Suprapubic skin (tissue), 4 donors: ENCODE results near the gene ONECUT2. TPM values are rescaled to one million over a fixed set of nuclear protein-coding genes. Genes with fewer than 3 reads are reported as not detected.
"Not testable (repeated sequence)": the region's sequence is repeated elsewhere in the genome, so short reads cannot be mapped to it uniquely, and the experiment has no call there.

Experiments
- DNase-seq, 2 donors: peaks; one replicate each; pipeline ENCODE4 v3.0.0-alpha.2; 2019; ENCODE audit warnings: low spot score in 2 of 2
- H3K27ac ChIP-seq: fragments of 200-600 bp; sonication (generic); one replicate; pipeline ENCODE4 v1.5.1; 2019
- H3K27me3 ChIP-seq: fragments of 200-600 bp; sonication (generic); one replicate; pipeline ENCODE4 v1.5.1; 2019
- H3K36me3 ChIP-seq: fragments of 200-600 bp; sonication (generic); one replicate; pipeline ENCODE4 v1.5.1; 2019
- H3K4me1 ChIP-seq: fragments of 200-600 bp; sonication (generic); one replicate; pipeline ENCODE4 v1.5.1; 2019
- H3K4me3 ChIP-seq: fragments of 200-600 bp; sonication (generic); one replicate; pipeline ENCODE4 v1.5.1; 2019; ENCODE audit warnings: mild to moderate bottlenecking
- H3K9me3 ChIP-seq: fragments of 200-600 bp; sonication (generic); one replicate; pipeline ENCODE4 v1.5.1; 2019
- CTCF ChIP-seq, 2 donors: fragments of 200-600 bp in 1 of 2; fragments of 450-650 bp in 1 of 2; sonication (generic) in 1 of 2; IDR thresholded peaks; one replicate each; pipeline ENCODE4 v1.5.1; 2016 to 2019; ENCODE audit warnings: antibody characterized with exemption in 2 of 2, mild to moderate bottlenecking in 1 of 2, moderate library complexity in 1 of 2
- EP300 ChIP-seq: sonication (generic); formaldehyde crosslinking; IDR thresholded peaks from one replicate; pipeline ENCODE4 v1.6.1; 2017; ENCODE audit warnings: antibody characterized with exemption
- POLR2A ChIP-seq, 2 donors: fragments of 450-650 bp; IDR thresholded peaks; one replicate each; pipeline ENCODE4 v1.6.1; 2017; ENCODE audit warnings: antibody characterized with exemption in 2 of 2, mild to moderate bottlenecking in 2 of 2, moderate library complexity in 2 of 2
- POLR2AphosphoS5 ChIP-seq, 3 donors: sonication (generic); formaldehyde crosslinking; IDR thresholded peaks; one replicate each; pipeline ENCODE4 v1.6.1; 2017; ENCODE audit warnings: antibody characterized with exemption in 3 of 3
- WGBS: methylation state at CpG from one replicate; pipeline ENCODE4 v1.1.5; 2018; 5-methylcytosine and 5-hydroxymethylcytosine counted together
- total RNA-seq, 4 donors: library from RNA; depleted of rRNA; stranded (reverse); fragments of >200 nt; gene quantifications; one replicate each; pipeline ENCODE4 v1.1.0, GENCODE V29; 2016

ONECUT2 gene
- total RNA-seq, 4 donors from 2014 or later, result 0.03 to 0.08 TPM; not detected in 2

GRCh38 chr18:57502624-57503023, 67.5 kb downstream of the ONECUT2 start:
- WGBS, result 70% methylated on average over 9 of the region's 9 CpGs
- Histone ChIP-seq H3K27me3 (no peaks in the 10 kb centered on the region), H3K4me3 (no peak overlapping the region)

GRCh38 chr18:57505231-57505630, 70.1 kb downstream of the ONECUT2 start:
- TF ChIP-seq POLR2A (IDR thresholded peaks at IDR 0.05), result no peak
- no peak for TF ChIP-seq POLR2AphosphoS5 (IDR thresholded peaks at IDR 0.05)
- no peak for TF ChIP-seq CTCF (IDR thresholded peaks at IDR 0.05)
- TF ChIP-seq EP300, result no peak
- Histone ChIP-seq H3K4me1 (no peaks in the 10 kb centered on the region), H3K27me3 (peaks cover 5% of the 10 kb centered on the region), H3K36me3 (no peaks in the 10 kb centered on the region), H3K27ac (no peak overlapping the region), H3K9me3 (no peaks in the 10 kb centered on the region), H3K4me3 (no peak overlapping the region)
- no peak for DNase-seq
- 64% methylated on average over 1 of the region's 1 CpG for WGBS

More at GRCh38 chr18:57502624-57503023, 67.5 kb downstream of the ONECUT2 start:
- Histone ChIP-seq H3K4me1 (no peaks in the 10 kb centered on the region), H3K27ac (no peak overlapping the region), H3K9me3 (no peaks in the 10 kb centered on the region), H3K36me3 (no peaks in the 10 kb centered on the region)
- TF ChIP-seq POLR2A (IDR thresholded peaks at IDR 0.05) (no peak), CTCF (IDR thresholded peaks at IDR 0.05) (no peak)
- DNase-seq, result no peak

- 68% methylated on average over 6 of the region's 6 CpGs for WGBS
- Histone ChIP-seq H3K4me1 (no peaks in the 10 kb centered on the region), H3K9me3 (no peaks in the 10 kb centered on the region), H3K4me3 (no peak overlapping the region), H3K36me3 (no peaks in the 10 kb centered on the region), H3K27me3 (no peaks in the 10 kb centered on the region), H3K27ac (no peak overlapping the region)
- TF ChIP-seq CTCF (IDR thresholded peaks at IDR 0.05) (no peak), POLR2A (IDR thresholded peaks at IDR 0.05) (no peak), POLR2AphosphoS5 (IDR thresholded peaks at IDR 0.05) (no peak), EP300 (no peak)
- DNase-seq, result no peak
These were observed 80.9 kb downstream of the ONECUT2 start for GRCh38 chr18:57516056-57516455.

- Histone ChIP-seq H3K36me3 (no peaks in the 10 kb centered on the region), H3K27me3 (no peaks in the 10 kb centered on the region), H3K9me3 (no peaks in the 10 kb centered on the region), H3K4me3 (no peak overlapping the region), H3K27ac (no peak overlapping the region), H3K4me1 (no peaks in the 10 kb centered on the region)
- TF ChIP-seq POLR2A (IDR thresholded peaks at IDR 0.05) (no peak), CTCF (IDR thresholded peaks at IDR 0.05) (no peak), POLR2AphosphoS5 (IDR thresholded peaks at IDR 0.05) (no peak), EP300 (no peak)
- WGBS, result 82% methylated on average over 10 of the region's 10 CpGs
- no peak for DNase-seq
These were observed 83.4 kb downstream of the ONECUT2 start for GRCh38 chr18:57518533-57518932.

GRCh38 chr18:57519668-57520424, 84.7 kb downstream of the ONECUT2 start:
- no peaks in the 10 kb centered on the region for H3K4me1 ChIP-seq
- H3K27ac ChIP-seq, result no peak overlapping the region
- no peaks in the 10 kb centered on the region for H3K9me3 ChIP-seq
- H3K27me3 ChIP-seq, result no peaks in the 10 kb centered on the region
- 80% methylated on average over 6 of the region's 7 CpGs for WGBS
- no peak for DNase-seq
- H3K36me3 ChIP-seq, result no peaks in the 10 kb centered on the region
- no peak for TF ChIP-seq EP300
- TF ChIP-seq CTCF (IDR thresholded peaks at IDR 0.05), result no peak
- no peak for TF ChIP-seq POLR2A (IDR thresholded peaks at IDR 0.05)
- TF ChIP-seq POLR2AphosphoS5 (IDR thresholded peaks at IDR 0.05), result no peak
- no peak overlapping the region for H3K4me3 ChIP-seq

- H3K36me3 ChIP-seq, H3K4me3 ChIP-seq, H3K27ac ChIP-seq, DNase-seq, H3K9me3 ChIP-seq, H3K27me3 ChIP-seq, H3K4me1 ChIP-seq: not testable (repeated sequence)
These were observed 87.2 kb downstream of the ONECUT2 start for GRCh38 chr18:57522348-57522747.
